Fibroblast of skin of back (primary cell): ENCODE data around the gene SEMA6A.

Experiments used
- DNase-seq: peaks from one replicate; pipeline ENCODE4 v3.0.0-alpha.2; 2013

The SEMA6A gene

DNA sequence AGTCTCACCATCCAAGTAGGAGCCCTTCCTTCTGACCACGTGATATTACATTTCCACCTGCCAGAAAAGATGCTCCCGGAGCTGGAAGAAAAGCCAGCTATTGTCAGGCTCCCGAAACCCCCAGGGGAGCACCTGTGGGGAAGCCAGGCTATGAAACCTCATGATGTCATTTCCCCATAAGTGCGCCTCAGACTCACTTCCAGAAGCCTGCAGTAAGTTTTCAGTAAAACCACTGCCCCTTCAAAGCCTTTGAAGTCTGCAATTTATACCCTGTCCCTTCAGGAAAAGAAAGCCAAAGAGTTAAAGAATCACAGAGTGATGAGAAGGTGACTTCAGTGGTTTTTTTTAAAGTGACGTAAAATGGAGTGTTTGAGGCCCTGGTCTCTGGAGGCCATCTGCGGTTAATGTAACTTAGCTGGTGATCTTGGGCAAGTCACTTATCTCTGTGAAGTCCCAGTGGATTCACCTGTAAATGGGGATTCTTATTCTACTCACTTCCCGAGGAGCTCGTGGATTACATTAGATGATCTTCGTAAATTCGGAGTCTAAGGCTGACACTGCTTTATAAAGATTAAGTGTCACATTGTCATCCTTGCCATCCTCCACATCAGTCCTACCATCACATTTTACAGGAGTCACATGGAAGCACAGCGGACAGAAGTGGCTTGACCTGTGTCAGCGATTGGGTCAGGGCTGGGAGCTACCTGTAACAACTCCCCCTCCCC is 2.6 kb upstream of the SEMA6A start:
- no peak for DNase-seq

- DNase-seq: peak; percentile 60
Observed at GRCh38 chr5:116576053-116576713, 1.6 kb upstream of the SEMA6A start.

GRCh38 chr5:116575326-116576052 is 866 bp upstream of the SEMA6A start:
- DNase-seq: peak; percentile 7

DNA sequence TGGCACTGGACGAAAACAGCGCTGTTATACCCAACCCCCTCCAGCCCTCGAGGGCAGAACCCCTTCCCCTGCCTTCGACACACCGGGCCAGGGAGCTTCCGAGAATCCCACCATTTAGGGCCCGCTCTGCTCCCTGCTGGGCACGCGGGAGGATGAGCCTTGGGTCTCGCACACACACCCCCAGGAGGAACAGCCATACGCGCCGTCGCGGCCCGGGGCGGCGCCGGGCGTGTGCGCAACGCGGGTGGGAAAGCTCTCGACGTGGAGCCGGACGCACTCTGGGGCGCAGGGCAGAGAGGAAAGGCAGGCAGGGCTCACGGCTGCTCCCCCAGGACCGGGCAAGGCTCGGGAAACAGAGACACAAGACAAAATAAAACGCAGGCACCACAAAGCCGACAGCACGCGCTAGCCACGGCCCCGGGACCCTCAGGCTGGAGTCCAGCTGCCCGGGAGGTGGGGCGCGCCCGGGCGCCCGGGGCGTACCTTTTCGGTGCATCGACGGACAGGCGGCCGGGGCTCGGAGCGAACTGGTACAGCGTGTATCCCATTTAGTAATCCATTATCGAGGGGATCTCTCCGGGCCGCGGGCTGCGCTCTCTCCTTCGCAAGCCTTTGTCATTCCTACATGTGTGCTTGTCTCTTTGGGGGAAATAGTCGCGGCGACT is 789 bp downstream of the SEMA6A start:
- peak; percentile 7 for DNase-seq

DNA sequence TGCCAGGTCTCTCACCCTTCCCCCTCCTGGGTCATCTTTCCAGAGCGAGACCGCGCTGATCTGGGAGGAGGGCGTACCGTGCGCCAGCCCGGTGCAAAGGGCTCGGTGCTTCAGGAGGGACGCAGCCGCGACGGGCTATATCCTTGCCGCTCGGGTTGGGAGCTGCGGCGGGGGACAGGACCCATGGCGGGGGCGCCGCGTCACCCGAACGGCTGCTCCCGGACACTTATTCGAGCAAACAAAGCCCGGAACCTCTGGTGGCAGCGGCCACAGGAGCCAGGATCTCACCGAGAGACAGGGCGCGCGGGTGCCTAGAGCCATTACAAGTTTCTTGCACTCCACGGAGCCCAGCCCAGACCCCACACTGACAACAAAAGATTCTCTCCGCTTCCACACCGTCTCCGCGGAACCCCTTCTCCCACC is 1.3 kb downstream of the SEMA6A start:
- DNase-seq: peak; percentile 12

GRCh38 chr5:116572350-116573278 is 2.0 kb downstream of the SEMA6A start:
- DNase-seq: peak; percentile 15

- DNase-seq: no peak
Observed at GRCh38 chr5:116571568-116572349, 2.9 kb downstream of the SEMA6A start.

DNA sequence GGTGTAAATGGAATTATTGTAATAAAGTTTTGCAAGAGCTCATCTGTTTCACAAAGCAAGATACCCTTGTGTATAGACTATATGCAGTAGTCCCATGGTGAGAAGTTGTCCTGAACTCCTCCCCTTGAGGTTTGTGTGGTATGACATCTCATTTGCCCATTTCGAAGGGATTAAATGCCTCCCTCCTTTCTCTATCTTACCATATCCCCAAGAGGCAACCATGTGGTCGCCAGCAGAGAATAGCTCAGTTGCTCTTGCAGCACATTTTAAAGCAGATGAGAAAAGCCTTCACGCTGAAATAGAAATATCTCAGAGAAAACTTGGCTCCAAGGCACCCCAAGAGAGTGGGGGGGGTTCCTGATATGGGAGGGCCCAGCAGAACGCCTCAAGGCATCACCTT is 4.6 kb downstream of the SEMA6A start:
- DNase-seq: peak; percentile 25

DNA sequence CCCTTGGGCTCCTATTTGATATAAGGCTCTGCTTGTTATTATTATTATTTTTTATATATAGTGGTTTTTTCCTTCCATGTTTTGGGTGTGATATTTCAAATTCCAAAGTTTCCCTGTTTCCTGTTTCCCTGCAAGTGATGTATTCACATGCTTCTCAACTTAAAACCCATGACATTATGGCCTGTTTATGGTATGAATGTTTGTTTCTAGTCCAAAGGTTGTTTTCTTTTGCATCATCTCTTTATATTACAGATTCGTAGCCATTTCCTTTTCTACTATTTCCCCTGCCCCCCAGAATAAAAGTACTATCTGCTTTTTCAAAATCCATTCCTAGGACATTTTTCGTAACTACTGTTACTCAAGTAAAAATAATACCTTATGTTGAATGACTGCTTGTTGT is 7.5 kb downstream of the SEMA6A start:
- DNase-seq: no peak

- no peak for DNase-seq
Observed at GRCh38 chr5:116566251-116566650, 8.4 kb downstream of the SEMA6A start.

GRCh38 chr5:116564756-116565490 is 9.7 kb downstream of the SEMA6A start:
- no peak for DNase-seq

DNA sequence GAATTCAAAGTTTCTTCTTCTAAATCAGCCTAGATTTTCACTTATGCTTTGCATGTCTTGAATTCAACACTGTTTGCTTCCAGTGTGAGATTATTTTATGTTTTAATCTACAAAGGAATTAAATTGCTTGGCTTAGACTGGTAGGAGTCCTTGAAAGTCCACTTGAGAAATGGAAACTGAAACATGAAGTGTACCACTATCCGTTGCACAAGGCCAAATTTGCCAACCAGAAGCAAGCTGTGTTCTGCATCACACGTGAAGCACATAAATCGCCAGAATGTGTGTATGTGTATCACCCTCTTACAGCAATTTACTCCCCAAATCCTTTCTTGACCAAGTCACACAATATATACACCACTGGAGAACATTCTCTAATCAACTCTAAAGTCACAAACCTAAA is 10.3 kb downstream of the SEMA6A start:
- no peak for DNase-seq

DNA sequence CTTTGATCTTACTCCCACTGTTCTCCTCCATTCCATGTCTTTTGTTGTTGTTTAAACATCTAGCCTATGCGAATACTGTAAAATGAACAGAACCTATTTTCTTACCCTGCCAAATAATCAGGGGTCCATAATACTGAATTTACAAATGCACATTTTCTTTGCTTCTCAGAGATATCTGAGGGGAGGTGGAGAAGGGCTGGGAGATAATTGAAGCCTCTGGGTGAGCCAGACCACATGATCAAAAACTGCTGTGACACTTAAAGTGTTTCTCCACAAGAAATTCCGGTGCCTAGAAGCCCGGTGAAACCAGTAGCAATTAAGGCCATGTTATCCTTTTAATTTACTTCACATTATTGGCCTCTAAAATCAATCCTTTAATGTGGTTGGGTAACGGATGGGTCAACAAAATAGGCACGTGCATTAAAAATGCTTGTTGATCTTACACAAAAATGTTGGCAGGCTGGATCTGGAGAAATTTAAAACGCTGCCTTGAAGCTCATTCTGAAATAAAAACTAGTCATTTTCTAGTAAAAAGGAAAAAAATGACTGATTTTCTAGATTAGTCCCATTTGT is 10.8 kb downstream of the SEMA6A start:
- DNase-seq: no peak

DNA sequence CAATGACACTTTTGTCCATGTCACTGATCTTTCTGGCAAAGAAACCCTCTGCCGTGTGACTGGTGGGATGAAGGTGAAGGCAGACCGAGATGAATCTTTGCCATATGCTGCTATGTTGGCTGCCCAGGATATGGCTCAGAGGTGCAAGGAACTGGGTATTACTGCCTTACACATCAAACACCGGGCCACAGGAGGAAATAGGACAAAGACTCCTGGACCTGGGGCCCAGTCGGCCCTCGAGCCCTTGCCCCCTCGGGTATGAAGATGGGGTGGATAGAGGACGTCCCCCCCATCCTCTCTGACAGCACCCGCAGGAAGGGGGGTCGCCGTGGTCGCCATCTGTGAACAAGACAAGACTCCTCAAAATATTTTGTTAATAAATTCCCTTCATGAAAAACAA is 12.0 kb downstream of the SEMA6A start:
- DNase-seq: no peak

DNA sequence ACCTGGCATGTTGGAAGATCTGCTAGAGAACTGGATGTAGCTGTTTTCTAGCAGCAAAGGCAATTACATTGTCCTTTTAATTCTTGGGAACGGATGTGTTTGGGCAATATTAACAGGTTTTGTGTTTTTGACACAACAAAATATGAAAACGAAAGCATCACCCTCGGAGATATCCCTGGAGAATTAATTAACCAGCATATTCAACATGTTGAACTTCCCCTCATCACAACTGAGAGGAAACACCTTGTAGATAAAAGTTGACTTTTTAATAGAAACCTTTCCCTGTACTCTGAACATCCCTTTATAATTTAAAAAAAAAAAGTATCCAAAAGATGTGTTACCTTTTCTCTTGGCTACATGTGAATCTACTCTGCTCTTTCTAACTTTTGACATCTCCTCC is 13.0 kb downstream of the SEMA6A start:
- no peak for DNase-seq

DNA sequence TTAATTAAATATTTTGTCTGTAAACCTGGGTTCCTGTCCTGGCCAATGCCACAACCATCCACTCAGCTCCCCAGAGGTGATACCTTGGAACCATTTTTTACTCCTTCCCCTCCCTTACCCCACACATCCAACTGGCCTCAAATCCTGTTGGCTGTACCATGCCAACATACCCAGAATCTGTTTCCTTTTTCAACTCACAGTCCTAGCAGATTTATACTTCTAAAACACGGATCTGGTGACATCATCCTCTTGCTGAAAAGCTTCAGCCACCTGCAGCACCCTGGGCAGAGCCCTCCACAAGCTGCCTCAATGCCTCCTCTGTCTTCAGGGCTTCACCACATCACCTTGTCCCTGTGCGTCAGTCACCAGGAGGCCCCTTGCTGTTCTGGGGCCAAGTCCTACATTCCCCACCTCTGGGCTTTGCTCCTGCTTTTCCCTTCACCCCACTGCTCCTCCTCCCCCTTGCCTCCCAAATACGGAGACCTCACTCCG is 14.9 kb downstream of the SEMA6A start:
- no peak for DNase-seq

GRCh38 chr5:116559239-116559638 is 15.4 kb downstream of the SEMA6A start:
- DNase-seq: no peak

DNA sequence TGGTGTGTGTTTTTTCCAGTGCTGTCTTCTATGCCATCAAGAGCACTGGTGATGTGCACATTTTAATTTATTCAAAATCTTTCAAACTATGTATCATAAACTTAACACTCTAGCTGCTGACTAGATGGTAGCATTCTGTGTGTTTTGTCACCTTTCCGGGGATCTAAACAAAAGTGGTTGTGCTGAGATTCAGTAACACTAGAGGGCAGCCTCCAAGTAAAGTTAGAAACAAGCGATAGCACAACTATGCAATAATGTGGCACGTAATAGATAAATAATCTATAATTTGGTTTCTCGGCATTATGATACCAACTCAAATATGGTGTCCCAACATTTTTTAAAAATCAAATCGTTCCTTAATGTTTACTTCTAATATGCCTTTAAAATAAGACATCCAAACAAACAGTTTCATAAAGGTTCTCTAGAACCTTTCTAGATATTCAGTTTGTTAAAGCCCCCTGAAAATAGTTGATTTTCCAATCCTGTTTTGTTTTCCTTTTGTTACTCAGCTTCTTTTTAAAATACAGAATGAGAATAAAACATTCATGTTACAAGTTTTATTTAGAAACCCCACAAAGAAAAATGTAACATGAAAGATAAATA is 16.9 kb downstream of the SEMA6A start:
- peak; percentile 21 for DNase-seq

DNA sequence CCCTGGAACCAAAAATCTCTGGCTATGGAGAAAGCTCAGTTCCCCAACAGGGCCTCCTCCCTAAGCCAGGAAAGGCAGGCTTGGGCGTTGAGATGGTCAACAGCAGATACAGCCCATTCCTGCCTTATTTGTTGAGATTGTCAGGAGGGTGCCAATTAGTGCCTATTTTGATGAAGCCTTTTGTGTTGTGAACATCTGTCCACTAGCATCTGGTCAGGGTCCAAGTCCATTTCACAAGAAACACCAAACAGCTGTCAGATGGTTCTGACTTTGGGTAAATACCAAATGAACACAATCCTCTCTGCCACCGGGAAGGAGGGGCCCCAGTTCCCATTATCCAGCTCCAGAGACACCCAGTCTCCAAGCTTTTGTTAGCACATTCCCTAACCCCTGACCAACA is 19.9 kb downstream of the SEMA6A start:
- DNase-seq: no peak
